SK-N-SH (cell line): ENCODE data around the gene SULT1A1. TPM values are rescaled to one million over a fixed set of nuclear protein-coding genes. Genes with fewer than 3 reads are reported as not detected.
A peak's percentile ranks its signal among the peaks of the same experiment; 100 is the strongest.
"Not testable (repeated sequence)": the region's sequence is repeated elsewhere in the genome, so short reads cannot be mapped to it uniquely, and the experiment has no call there.

Source experiments
- CTCF ChIA-PET: fragments of 300-600, 350-600 bp; formaldehyde crosslinking; extraction: SDS; loops from one replicate; lab custom pipeline; 2021; lab: Yijun Ruan, JAX
- POLR2A ChIA-PET: fragments of 350-600 bp; sonication (Branson Sonifier 250); formaldehyde crosslinking; extraction: SDS; loops from one replicate; lab custom pipeline; 2020; ENCODE audit warnings: antibody characterized with exemption, inconsistent platforms; lab: Yijun Ruan, JAX
- DNase-seq: peaks from one replicate; pipeline ENCODE4 v3.0.0; 2012
- H2AFZ ChIP-seq: fragments of 200-600 bp; sonication (generic); 2 replicates; pipeline ENCODE4 v1.8.1; 2016; ENCODE audit warnings: antibody characterized with exemption, mild to moderate bottlenecking, low read depth
- H3F3A ChIP-seq: fragments of 200-600 bp; sonication (generic); replicated peaks from 2 replicates; pipeline ENCODE3; 2016; ENCODE audit warnings: antibody characterized with exemption, mild to moderate bottlenecking; ENCODE audit not compliant: insufficient read depth
- H3K27ac ChIP-seq, 2 experiments: fragments of 200-500 bp in 1 of 2; fragments of 200-600 bp in 1 of 2; sonication (Bioruptor generic) in 1 of 2; sonication (generic), shearing (Covaris generic) in 1 of 2; 2 replicates each; pipeline versions ENCODE4 v1.5.1 to v1.6.1; 2014 to 2016; ENCODE audit warnings: low read depth in 2 of 2, inconsistent platforms in 1 of 2, low read length in 1 of 2, mild to moderate bottlenecking in 1 of 2, mixed read lengths in 1 of 2
- H3K27me3 ChIP-seq: fragments of 200-600 bp; sonication (generic), shearing (Covaris generic); 2 replicates; pipeline ENCODE4 v1.6.1; 2016; ENCODE audit warnings: mixed run types; ENCODE audit not compliant: insufficient read depth
- H3K36me3 ChIP-seq, 2 experiments: fragments of 200-500 bp in 1 of 2; fragments of 200-600 bp in 1 of 2; sonication (Bioruptor generic) in 1 of 2; sonication (generic) in 1 of 2; replicated peaks in 1 of 2; 2 replicates each; pipeline versions ENCODE3 to v1.5.1; 2014 to 2016; ENCODE audit warnings: low read length in 1 of 2, mild to moderate bottlenecking in 1 of 2; ENCODE audit not compliant: insufficient read depth in 2 of 2, control insufficient read depth in 1 of 2
- H3K4me1 ChIP-seq, 2 experiments: fragments of 200-500 bp in 1 of 2; fragments of 200-600 bp in 1 of 2; sonication (Bioruptor generic) in 1 of 2; sonication (generic), shearing (Covaris generic) in 1 of 2; 2 replicates each; pipeline versions ENCODE4 v1.5.1 to v1.6.1; 2014 to 2016; ENCODE audit warnings: low read depth in 1 of 2, low read length in 1 of 2, mixed run types in 1 of 2; ENCODE audit not compliant: insufficient read depth in 2 of 2, control insufficient read depth in 1 of 2
- H3K4me2 ChIP-seq: fragments of 200-600 bp; sonication (generic), shearing (Covaris generic); 2 replicates; pipeline ENCODE4 v1.6.1; 2017; ENCODE audit warnings: mixed run types
- H3K4me3 ChIP-seq, 2 experiments: fragments of 200-500 bp in 1 of 2; fragments of 200-600 bp in 1 of 2; sonication (Bioruptor generic) in 1 of 2; sonication (generic), shearing (Covaris generic) in 1 of 2; 2 replicates each; pipeline versions ENCODE4 v1.5.1 to v1.8.1; 2014 to 2016; ENCODE audit warnings: low read depth in 2 of 2, inconsistent platforms in 1 of 2, low read length in 1 of 2, mild to moderate bottlenecking in 1 of 2, mixed read lengths in 1 of 2, moderate library complexity in 1 of 2
- H3K79me2 ChIP-seq: fragments of 200-600 bp; sonication (generic); 2 replicates; pipeline ENCODE4 v1.8.1; 2017; ENCODE audit warnings: mild to moderate bottlenecking; ENCODE audit not compliant: insufficient read depth
- H3K9ac ChIP-seq: fragments of 200-600 bp; sonication (generic); 2 replicates; pipeline ENCODE4 v1.6.1; 2017; ENCODE audit warnings: mixed run types
- H3K9me2 ChIP-seq: fragments of 200-600 bp; sonication (generic); 2 replicates; pipeline ENCODE4 v1.6.1; 2017; ENCODE audit warnings: mixed run types
- H3K9me3 ChIP-seq: fragments of 200-600 bp; sonication (generic); 2 replicates; pipeline ENCODE4 v1.6.1; 2017; ENCODE audit warnings: mixed run types, mild to moderate bottlenecking, moderate library complexity
- H4K20me1 ChIP-seq: fragments of 200-600 bp; sonication (generic); 2 replicates; pipeline ENCODE4 v1.6.1; 2017; ENCODE audit warnings: mild to moderate bottlenecking, mixed run types; ENCODE audit not compliant: insufficient read depth
- ELF1 ChIP-seq: IDR thresholded peaks from 2 replicates; pipeline ENCODE4 v1.4.0; 2012
- EZH2phosphoT487 ChIP-seq: fragments of 200-600 bp; sonication (generic); IDR thresholded peaks from 2 replicates; pipeline ENCODE4 v1.6.1; 2017; ENCODE audit warnings: low read depth, mixed run types, mild to moderate bottlenecking, antibody characterized with exemption, moderate library complexity, borderline replicate concordance
- FOXJ3 ChIP-seq: sonication (generic); formaldehyde crosslinking; IDR thresholded peaks from 2 replicates; pipeline ENCODE4 v1.5.1; 2020; ENCODE audit warnings: mild to moderate bottlenecking, missing genetic modification reagents
- GABPA ChIP-seq: IDR thresholded peaks from 2 replicates; pipeline ENCODE4 v1.4.0; 2012; ENCODE audit warnings: low read depth, mild to moderate bottlenecking
- JUND ChIP-seq: IDR thresholded peaks from 2 replicates; pipeline ENCODE4 v1.4.0; 2012
- MEF2A ChIP-seq: IDR thresholded peaks from 2 replicates; pipeline ENCODE4 v1.4.0; 2012; ENCODE audit warnings: low read depth, borderline replicate concordance
- MXI1 ChIP-seq: IDR thresholded peaks from 2 replicates; pipeline ENCODE4 v1.6.1; 2012; ENCODE audit warnings: mild to moderate bottlenecking, low read depth, low read length, improper control_type of control experiment
- NRF1 ChIP-seq: IDR thresholded peaks from 2 replicates; pipeline ENCODE4 v1.6.1; 2012; ENCODE audit warnings: low read depth, mild to moderate bottlenecking, low read length
- PBX3 ChIP-seq: IDR thresholded peaks from 2 replicates; pipeline ENCODE4; 2012
- POLR2AphosphoS5 ChIP-seq: IDR thresholded peaks from 2 replicates; pipeline ENCODE4 v1.6.1; 2012; ENCODE audit warnings: low read depth, low read length
- RAD21 ChIP-seq: IDR thresholded peaks from 2 replicates; pipeline ENCODE4 v1.6.1; 2012; ENCODE audit warnings: mild to moderate bottlenecking, low read length
- RCOR1 ChIP-seq: fragments of 150-350 bp; IDR thresholded peaks from 2 replicates; pipeline ENCODE4 v1.6.1; 2017; ENCODE audit warnings: antibody characterized with exemption, low read length
- REST ChIP-seq: IDR thresholded peaks from 2 replicates; pipeline ENCODE4 v1.6.1; 2012; ENCODE audit warnings: mild to moderate bottlenecking, low read depth, low read length, moderate library complexity
- RXRA ChIP-seq: IDR thresholded peaks from 2 replicates; pipeline ENCODE4 v1.4.0; 2012; ENCODE audit warnings: low read depth, mild to moderate bottlenecking, borderline replicate concordance
- TAF1 ChIP-seq: IDR thresholded peaks from 2 replicates; pipeline ENCODE4 v1.6.1; 2012; ENCODE audit warnings: low read depth, mild to moderate bottlenecking, low read length, moderate library complexity, borderline replicate concordance
- TCF12 ChIP-seq: IDR thresholded peaks from 2 replicates; pipeline ENCODE4 v1.4.0; 2012
- TEAD4 ChIP-seq: IDR thresholded peaks from 2 replicates; pipeline ENCODE4 v1.4.0; 2012; ENCODE audit warnings: mild to moderate bottlenecking, borderline replicate concordance; ENCODE audit not compliant: insufficient read depth
- USF1 ChIP-seq: IDR thresholded peaks from 2 replicates; pipeline ENCODE4 v1.4.0; 2012; ENCODE audit warnings: low read depth, borderline replicate concordance
- YY1 ChIP-seq: IDR thresholded peaks from 2 replicates; pipeline ENCODE4 v1.4.0; 2012; ENCODE audit warnings: low read depth, mild to moderate bottlenecking
- ZBTB33 ChIP-seq: IDR thresholded peaks from 2 replicates; pipeline ENCODE4 v1.4.0; 2012; ENCODE audit warnings: low read depth, borderline replicate concordance
- WGBS: methylation state at CpG from one replicate; pipeline ENCODE4 v1.1.6; 2017; ENCODE audit warnings: low lambda C conversion rate; 5-methylcytosine and 5-hydroxymethylcytosine counted together
- polyA plus RNA-seq, 3 experiments: library from polyadenylated mRNA; depleted of rRNA; stranded (reverse); fragments of >200 nt; gene quantifications; 2 replicates each; pipeline ENCODE4 v1.2.3, GENCODE V29; 2012

Gene SULT1A1
- polyA plus RNA-seq (2012; rRNA removed) = 0.13 and 0.21 TPM in 2 replicates
- 0.10 TPM in 2 replicates for polyA plus RNA-seq (2012; cell fraction: cytosol; rRNA removed)
- polyA plus RNA-seq (2012; cell fraction: nucleus; rRNA removed) = 0.18 and 0.21 TPM in 2 replicates

- H3K79me2 ChIP-seq = no peaks in the 10 kb centered on the region
- H2AFZ ChIP-seq = no peak within 1 kb of the TSS
- H3K9me2 ChIP-seq = no peaks in the 10 kb centered on the region
- DNase-seq = peak; percentile 28
- H3K27me3 ChIP-seq = no peaks in the 10 kb centered on the region
- H3F3A ChIP-seq = no peaks in the 10 kb centered on the region
- ChIA-PET CTCF (no interaction called here), POLR2A (no interaction called here)
- H3K4me3 ChIP-seq = no peak within 1 kb of the TSS
- H3K9ac ChIP-seq = no peak within 1 kb of the TSS
- no peaks in the 10 kb centered on the region for H3K9me3 ChIP-seq
- H3K36me3 ChIP-seq = no peaks in the 10 kb centered on the region
- H3K27ac ChIP-seq = no peak within 1 kb of the TSS; a peak in 1 of 4 replicates
- H3K4me1 ChIP-seq = peaks cover 0 to 9% of the 10 kb centered on the region in 2 experiments; a peak in 1 of 4 replicates
- WGBS = 62% methylated on average over 6 of the region's 11 CpGs
- TF ChIP-seq NRF1 (no peak), TAF1 (no peak), MEF2A (no peak), TCF12 (no peak), ELF1 (no peak), PBX3 (no peak), YY1 (no peak), RXRA (no peak), FOXJ3 (CRISPR knock-in tag) (no peak), RAD21 (no peak), EZH2phosphoT487 (no peak), USF1 (no peak), REST (no peak), GABPA (no peak), JUND (no peak), ZBTB33 (no peak), RCOR1 (no peak), POLR2AphosphoS5 (no peak), TEAD4 (no peak), MXI1 (no peak)
- H4K20me1 ChIP-seq = no peaks in the 10 kb centered on the region
- H3K4me2 ChIP-seq = no peak within 1 kb of the TSS
Measured at GRCh38 chr16:28609631-28610594, at the start of gene SULT1A1. TSS of gene SULT1A1 (minus strand) at chr16:28610044. CDS start at chr16:28608855, 1,189 bp downstream.

- WGBS = no CpG with 5 or more reads among the region's 2 CpGs
- H3K27me3 ChIP-seq, H3K4me3 ChIP-seq, POLR2A ChIA-PET, H3K9ac ChIP-seq, H3K79me2 ChIP-seq, H3K27ac ChIP-seq, H3F3A ChIP-seq, H3K9me2 ChIP-seq, H3K4me1 ChIP-seq, H3K9me3 ChIP-seq, DNase-seq, H3K4me2 ChIP-seq, H4K20me1 ChIP-seq, H3K36me3 ChIP-seq, H2AFZ ChIP-seq: not testable (repeated sequence)
- CTCF ChIA-PET = interaction anchor here (0.7 kb wide), 1 partner anchor 323 kb away, joined by 3 read pairs; no protein-coding TSS in a partner anchor
Measured at GRCh38 chr16:28639959-28640358, 30.1 kb upstream of the SULT1A1 start.
